Testis (tissue), 2 donors: ENCODE measurements around the gene TNFRSF11A.

Experiments used
- POLR2A ChIP-seq: fragments of 450-650 bp; IDR thresholded peaks from one replicate; pipeline ENCODE4 v1.6.1; 2017; ENCODE audit warnings: antibody characterized with exemption, mild to moderate bottlenecking, moderate library complexity
- TF ChIP-seq, protein P1 (sequence below), 3 experiments: fragments of 450-650 bp in 2 of 3; fragments of 200-600 bp in 1 of 3; sonication (generic) in 1 of 3; IDR thresholded peaks; one replicate each; pipeline ENCODE4 v1.5.1; 2016 to 2019; ENCODE audit warnings: antibody characterized with exemption in 3 of 3, mild to moderate bottlenecking in 2 of 3, moderate library complexity in 1 of 3

- TF ChIP-seq, protein P1, sequence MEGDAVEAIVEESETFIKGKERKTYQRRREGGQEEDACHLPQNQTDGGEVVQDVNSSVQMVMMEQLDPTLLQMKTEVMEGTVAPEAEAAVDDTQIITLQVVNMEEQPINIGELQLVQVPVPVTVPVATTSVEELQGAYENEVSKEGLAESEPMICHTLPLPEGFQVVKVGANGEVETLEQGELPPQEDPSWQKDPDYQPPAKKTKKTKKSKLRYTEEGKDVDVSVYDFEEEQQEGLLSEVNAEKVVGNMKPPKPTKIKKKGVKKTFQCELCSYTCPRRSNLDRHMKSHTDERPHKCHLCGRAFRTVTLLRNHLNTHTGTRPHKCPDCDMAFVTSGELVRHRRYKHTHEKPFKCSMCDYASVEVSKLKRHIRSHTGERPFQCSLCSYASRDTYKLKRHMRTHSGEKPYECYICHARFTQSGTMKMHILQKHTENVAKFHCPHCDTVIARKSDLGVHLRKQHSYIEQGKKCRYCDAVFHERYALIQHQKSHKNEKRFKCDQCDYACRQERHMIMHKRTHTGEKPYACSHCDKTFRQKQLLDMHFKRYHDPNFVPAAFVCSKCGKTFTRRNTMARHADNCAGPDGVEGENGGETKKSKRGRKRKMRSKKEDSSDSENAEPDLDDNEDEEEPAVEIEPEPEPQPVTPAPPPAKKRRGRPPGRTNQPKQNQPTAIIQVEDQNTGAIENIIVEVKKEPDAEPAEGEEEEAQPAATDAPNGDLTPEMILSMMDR (IDR thresholded peaks at IDR 0.05): no peak
- TF ChIP-seq POLR2A: no peak
Measured at GRCh38 chr18:62281684-62282083, 43.4 kb upstream of the TNFRSF11A start.
